ENCODE measurements around the gene AKTIP. TPM values are rescaled to one million over a fixed set of nuclear protein-coding genes. Genes with fewer than 3 reads are reported as not detected.

Gene AKTIP
- polyA plus RNA-seq, 4 donors: 15.8 to 29.5 (median 22.2) TPM

DNA sequence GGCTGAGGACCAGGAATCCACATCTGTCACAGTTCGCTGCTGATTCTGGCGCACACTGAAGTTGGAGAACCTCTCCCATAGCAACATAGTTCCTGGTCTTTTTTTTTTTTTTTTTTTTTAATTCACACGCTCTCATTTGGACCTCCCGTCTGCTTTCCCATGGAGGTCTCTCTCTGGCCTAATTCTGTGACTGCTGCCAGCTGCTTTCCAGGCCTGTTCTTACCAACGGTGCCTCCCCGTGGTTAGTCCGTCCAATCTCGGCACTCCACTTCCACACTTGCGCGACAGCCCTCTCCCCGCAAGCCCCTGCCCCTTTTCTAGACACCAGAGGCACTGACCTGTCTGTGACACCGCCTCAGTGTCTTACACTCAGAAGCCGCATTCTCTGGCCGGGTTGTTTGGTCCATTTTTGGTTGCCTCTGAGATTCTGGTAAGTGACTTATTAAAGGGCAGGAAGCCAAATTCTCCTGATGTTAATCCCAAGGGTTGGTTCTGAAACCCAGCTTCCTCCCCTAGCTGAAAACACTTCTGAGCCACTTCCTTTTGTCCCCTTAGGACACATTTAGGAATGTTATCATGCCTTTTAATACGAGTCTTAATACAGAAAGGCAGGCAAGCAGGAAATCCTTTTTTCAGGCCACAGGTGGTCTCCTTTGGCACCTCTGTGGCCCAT is 1.1 kb upstream of the AKTIP start:
- Histone ChIP-seq H3K27me3 (ENCODE audit: control insufficient read depth in 3 of 3, insufficient read depth in 3 of 3, low read length in 3 of 3) (no peaks in the 10 kb centered on the region), H3K4me3 (ENCODE audit: low read depth in 1 of 3, low read length in 3 of 3) (peak overlapping the region; percentile 47 to 62 (median 49)), H3K4me1 (ENCODE audit: control insufficient read depth in 3 of 3, insufficient read depth in 2 of 3, low read depth in 1 of 3, low read length in 2 of 3) (peaks cover 4 to 20% (median 6%) of the 10 kb centered on the region in 3 donors), H3K36me3 (ENCODE audit: control insufficient read depth in 3 of 3, insufficient read depth in 2 of 3, low read depth in 1 of 3, low read length in 3 of 3) (no peaks in the 10 kb centered on the region), H3K9me3 (ENCODE audit: control insufficient read depth in 2 of 2, insufficient read depth in 1 of 2, low read depth in 1 of 2, low read length in 1 of 2) (no peaks in the 10 kb centered on the region), H3K27ac (ENCODE audit: low read depth in 1 of 3, low read length in 2 of 3) (peak overlapping the region; percentile 79 to 98 (median 92))
- peak; percentile 37 to 53 for DNase-seq
- no peak for FAIRE-seq
- 3 to 5% (median 4%) methylated on average over 15 of the region's 15 CpGs for WGBS, 3 donors

DNA sequence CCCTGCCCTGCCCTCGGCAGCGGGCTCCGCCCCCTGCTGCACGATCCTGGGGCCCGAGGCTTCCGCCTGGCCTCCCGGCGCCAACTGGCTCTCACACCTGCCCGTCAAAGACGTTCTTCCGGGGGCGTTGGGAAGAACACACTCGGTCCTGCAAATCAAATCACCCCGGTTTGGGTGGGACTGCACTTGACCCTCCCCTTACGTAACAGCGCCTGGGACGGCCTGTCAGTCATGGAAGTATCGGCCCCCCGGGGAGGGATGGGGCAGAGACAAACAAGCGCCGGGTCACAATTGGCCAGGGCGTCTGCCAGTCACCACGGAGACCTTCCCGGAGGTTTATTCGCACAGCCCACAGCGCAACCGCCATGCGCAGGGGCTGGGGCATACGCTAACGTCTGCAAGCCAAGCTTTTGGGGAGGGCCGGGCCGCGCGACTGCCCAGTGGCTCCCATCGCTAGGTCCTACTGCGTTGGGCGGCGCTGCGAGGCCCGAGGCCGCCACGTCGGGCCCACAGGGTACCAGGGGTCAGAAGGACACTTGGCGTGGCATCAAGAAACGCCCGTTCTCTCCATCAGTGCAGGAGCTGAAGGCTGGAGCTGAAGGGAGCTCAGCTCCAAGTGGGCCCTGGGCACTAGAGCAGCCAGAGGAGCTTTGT is 388 bp upstream of the AKTIP start:
- Histone ChIP-seq H3K4me3 (ENCODE audit: low read depth in 1 of 3, low read length in 3 of 3) (peak overlapping the region; percentile 78 to 87 (median 79)), H3K4me1 (ENCODE audit: control insufficient read depth in 3 of 3, insufficient read depth in 2 of 3, low read depth in 1 of 3, low read length in 2 of 3) (peaks cover 4 to 20% (median 6%) of the 10 kb centered on the region in 3 donors), H3K9me3 (ENCODE audit: control insufficient read depth in 2 of 2, insufficient read depth in 1 of 2, low read depth in 1 of 2, low read length in 1 of 2) (no peaks in the 10 kb centered on the region), H3K27me3 (ENCODE audit: control insufficient read depth in 3 of 3, insufficient read depth in 3 of 3, low read length in 3 of 3) (no peaks in the 10 kb centered on the region), H3K36me3 (ENCODE audit: control insufficient read depth in 3 of 3, insufficient read depth in 2 of 3, low read depth in 1 of 3, low read length in 3 of 3) (no peaks in the 10 kb centered on the region), H3K27ac (ENCODE audit: low read depth in 1 of 3, low read length in 2 of 3) (peak overlapping the region; percentile 88 to 98 (median 92))
- DNase-seq (peak; percentile 100), FAIRE-seq (no peak)
- 0% methylated on average over 39 to 46 of the region's 46 CpGs for WGBS, 3 donors

DNA sequence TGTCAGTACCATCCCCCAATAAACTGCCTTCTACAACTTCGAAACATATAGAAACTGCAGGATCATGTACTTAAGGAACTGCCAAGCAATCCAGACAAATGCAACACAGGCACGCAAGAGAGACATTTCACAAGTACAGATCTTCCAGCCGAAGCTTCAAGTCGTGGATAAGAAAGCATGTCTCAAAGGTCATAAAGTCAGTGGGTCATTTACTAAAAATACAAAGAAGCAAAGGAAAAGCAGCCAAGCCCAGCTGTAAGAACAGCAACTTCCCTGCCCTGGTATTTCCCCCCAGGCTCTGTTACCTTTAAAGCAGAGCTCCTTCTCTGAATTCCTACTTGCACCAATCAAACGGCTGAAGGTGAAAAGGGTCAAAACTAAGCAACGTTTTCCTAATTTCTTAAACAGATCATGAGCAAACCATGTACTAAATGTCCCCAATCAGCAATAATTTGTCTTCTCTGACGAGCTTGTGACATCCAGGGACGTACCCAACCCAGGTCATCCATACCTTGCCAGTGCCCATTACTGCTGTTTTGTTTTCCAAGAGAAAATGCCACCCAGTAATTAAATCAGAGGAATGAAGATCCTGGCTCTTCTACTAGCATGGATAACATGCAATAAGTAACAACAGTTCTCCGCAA is 1.7 kb downstream of the AKTIP start:
- H3K27me3 ChIP-seq (ENCODE audit: control insufficient read depth in 3 of 3, insufficient read depth in 3 of 3, low read length in 3 of 3): no peaks in the 10 kb centered on the region
- peaks cover 4 to 14% (median 6%) of the 10 kb centered on the region in 3 donors for H3K36me3 ChIP-seq (ENCODE audit: control insufficient read depth in 3 of 3, insufficient read depth in 2 of 3, low read depth in 1 of 3, low read length in 3 of 3)
- peak overlapping the region in 2 of 3 donors; percentile 24 to 31 for H3K27ac ChIP-seq (ENCODE audit: low read depth in 1 of 3, low read length in 2 of 3)
- DNase-seq: peak; percentile 55 to 56
- H3K4me1 ChIP-seq (ENCODE audit: control insufficient read depth in 3 of 3, insufficient read depth in 2 of 3, low read depth in 1 of 3, low read length in 2 of 3): peaks cover 4 to 20% (median 6%) of the 10 kb centered on the region in 3 donors
- WGBS, 3 donors: 23 to 46% (median 31%) methylated on average over 9 of the region's 9 CpGs
- no peak for FAIRE-seq
- peak overlapping the region in 1 of 3 donors; percentile 87 for H3K4me3 ChIP-seq (ENCODE audit: low read depth in 1 of 3, low read length in 3 of 3)
- H3K9me3 ChIP-seq (ENCODE audit: control insufficient read depth in 2 of 2, insufficient read depth in 1 of 2, low read depth in 1 of 2, low read length in 1 of 2): no peaks in the 10 kb centered on the region

DNA sequence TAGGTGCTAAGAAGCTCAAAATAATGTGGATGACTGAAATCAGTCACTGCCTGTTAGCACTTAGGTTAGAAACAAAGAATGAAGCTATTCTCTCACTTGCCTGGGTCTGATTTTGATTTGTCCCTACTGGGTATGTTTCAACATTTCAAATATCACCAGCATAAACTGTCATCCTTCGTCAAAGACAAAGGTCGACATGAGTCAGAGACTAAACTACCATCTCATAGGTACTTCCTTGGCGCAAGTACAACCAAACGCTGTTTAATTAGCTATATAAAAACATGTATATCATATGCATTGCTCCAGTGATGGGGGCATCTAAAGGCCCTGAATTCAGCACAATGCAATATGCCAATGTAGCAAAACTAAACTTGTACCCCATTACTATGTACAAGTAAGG is 4.0 kb downstream of the AKTIP start:
- peaks cover 12 to 26% (median 20%) of the 10 kb centered on the region in 3 donors for H3K36me3 ChIP-seq (ENCODE audit: control insufficient read depth in 3 of 3, insufficient read depth in 2 of 3, low read depth in 1 of 3, low read length in 3 of 3)
- peak overlapping the region in 2 of 3 donors; percentile 8 to 71 for H3K27ac ChIP-seq (ENCODE audit: low read depth in 1 of 3, low read length in 2 of 3)

DNA sequence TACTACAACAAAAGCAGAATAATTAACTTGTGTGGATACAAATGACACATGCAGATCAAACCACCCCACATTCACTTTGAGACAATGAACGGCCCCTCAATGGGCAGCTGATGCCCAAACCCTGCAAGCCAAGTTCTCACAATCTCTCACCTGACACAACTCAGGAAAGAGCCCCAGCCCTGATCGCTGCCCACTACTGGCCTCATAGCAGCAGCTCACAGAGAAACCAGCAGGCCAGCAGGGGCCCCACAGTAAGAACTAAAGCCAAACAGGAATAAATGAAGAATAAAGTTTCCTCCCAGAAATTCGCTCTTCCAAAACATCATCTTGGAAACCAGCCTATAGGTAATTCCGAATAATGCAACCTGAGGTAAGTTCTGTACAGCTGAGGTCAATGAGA is 7.7 kb downstream of the AKTIP start:
- FAIRE-seq (no peak), DNase-seq (no peak)
- WGBS, 3 donors: 91 to 93% (median 93%) methylated on average over 4 of the region's 4 CpGs
- peaks cover 12 to 33% (median 31%) of the 10 kb centered on the region in 3 donors for H3K36me3 ChIP-seq (ENCODE audit: control insufficient read depth in 3 of 3, insufficient read depth in 2 of 3, low read depth in 1 of 3, low read length in 3 of 3)
- H3K4me3 ChIP-seq (ENCODE audit: low read depth in 1 of 3, low read length in 3 of 3): no peak overlapping the region
- H3K27me3 ChIP-seq (ENCODE audit: control insufficient read depth in 3 of 3, insufficient read depth in 3 of 3, low read length in 3 of 3): no peaks in the 10 kb centered on the region
- no peak overlapping the region for H3K27ac ChIP-seq (ENCODE audit: low read depth in 1 of 3, low read length in 2 of 3)
- H3K9me3 ChIP-seq (ENCODE audit: control insufficient read depth in 2 of 2, insufficient read depth in 1 of 2, low read depth in 1 of 2, low read length in 1 of 2): no peaks in the 10 kb centered on the region
- no peaks in the 10 kb centered on the region for H3K4me1 ChIP-seq (ENCODE audit: control insufficient read depth in 3 of 3, insufficient read depth in 2 of 3, low read depth in 1 of 3, low read length in 2 of 3)

More for the DNA sequence above, 4.0 kb downstream of the AKTIP start:
- Histone ChIP-seq H3K27me3 (ENCODE audit: control insufficient read depth in 3 of 3, insufficient read depth in 3 of 3, low read length in 3 of 3) (no peaks in the 10 kb centered on the region), H3K4me3 (ENCODE audit: low read depth in 1 of 3, low read length in 3 of 3) (no peak overlapping the region), H3K4me1 (ENCODE audit: control insufficient read depth in 3 of 3, insufficient read depth in 2 of 3, low read depth in 1 of 3, low read length in 2 of 3) (peaks cover 0 to 15% (median 0%) of the 10 kb centered on the region in 3 donors), H3K9me3 (ENCODE audit: control insufficient read depth in 2 of 2, insufficient read depth in 1 of 2, low read depth in 1 of 2, low read length in 1 of 2) (no peaks in the 10 kb centered on the region)
- peak; percentile 12 to 90 for DNase-seq
- FAIRE-seq: no peak
- WGBS, 3 donors: 28 to 55% (median 34%) methylated on average over 4 of the region's 4 CpGs

DNA sequence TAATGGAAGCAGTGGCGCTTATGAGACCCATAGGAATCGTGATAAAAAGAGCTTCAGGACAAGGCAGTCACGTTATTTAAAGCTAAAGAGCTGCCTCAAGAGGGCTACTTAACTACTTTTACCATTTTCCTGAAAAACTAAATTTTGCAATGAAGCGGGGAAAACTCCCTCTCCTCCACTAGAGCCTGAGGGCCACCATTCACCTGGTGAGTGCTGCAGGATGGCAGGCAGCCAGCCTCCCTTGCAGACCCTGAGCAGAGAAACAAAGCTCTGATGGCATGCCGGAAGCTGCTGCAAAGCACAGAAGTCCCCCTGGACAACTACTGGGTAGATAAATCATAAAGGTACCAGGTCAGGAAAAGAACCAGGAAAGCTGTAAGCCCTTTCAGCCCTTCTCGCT is 8.4 kb downstream of the AKTIP start:
- no peak for FAIRE-seq

DNA sequence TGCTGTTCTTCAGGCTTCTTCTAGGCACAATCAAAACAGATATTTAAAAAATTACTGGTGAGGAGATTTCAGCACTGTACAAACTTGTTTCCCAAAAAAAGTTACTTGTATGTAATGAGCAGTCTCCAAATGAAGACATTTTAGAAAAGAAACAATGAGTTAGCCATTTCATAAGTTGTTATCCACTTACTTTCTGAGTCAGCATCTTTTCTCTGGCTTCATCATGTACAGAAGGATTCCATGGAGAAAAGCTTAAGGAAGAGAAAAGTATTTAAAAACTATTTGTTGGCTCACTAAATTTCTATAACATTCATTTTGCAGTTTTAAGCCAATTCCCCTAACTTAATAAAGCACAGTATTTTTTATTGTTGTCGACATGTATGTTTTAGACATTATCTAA is 10.5 kb downstream of the AKTIP start:
- no peaks in the 10 kb centered on the region for H3K27me3 ChIP-seq (ENCODE audit: control insufficient read depth in 3 of 3, insufficient read depth in 3 of 3, low read length in 3 of 3)
- H3K27ac ChIP-seq (ENCODE audit: low read depth in 1 of 3, low read length in 2 of 3): no peak overlapping the region
- 91 to 100% (median 92%) methylated on average over 1 of the region's 1 CpG for WGBS, 3 donors
- H3K4me1 ChIP-seq (ENCODE audit: control insufficient read depth in 3 of 3, insufficient read depth in 2 of 3, low read depth in 1 of 3, low read length in 2 of 3): no peaks in the 10 kb centered on the region
- peaks cover 9 to 31% (median 30%) of the 10 kb centered on the region in 3 donors for H3K36me3 ChIP-seq (ENCODE audit: control insufficient read depth in 3 of 3, insufficient read depth in 2 of 3, low read depth in 1 of 3, low read length in 3 of 3)
- FAIRE-seq (no peak), DNase-seq (no peak)
- no peaks in the 10 kb centered on the region for H3K9me3 ChIP-seq (ENCODE audit: control insufficient read depth in 2 of 2, insufficient read depth in 1 of 2, low read depth in 1 of 2, low read length in 1 of 2)
- no peak overlapping the region for H3K4me3 ChIP-seq (ENCODE audit: low read depth in 1 of 3, low read length in 3 of 3)

More for the DNA sequence above, 8.4 kb downstream of the AKTIP start:
- H3K9me3 ChIP-seq (ENCODE audit: control insufficient read depth in 2 of 2, insufficient read depth in 1 of 2, low read depth in 1 of 2, low read length in 1 of 2): no peaks in the 10 kb centered on the region
- no peaks in the 10 kb centered on the region for H3K27me3 ChIP-seq (ENCODE audit: control insufficient read depth in 3 of 3, insufficient read depth in 3 of 3, low read length in 3 of 3)
- H3K27ac ChIP-seq (ENCODE audit: low read depth in 1 of 3, low read length in 2 of 3): no peak overlapping the region
- DNase-seq: no peak
- H3K4me3 ChIP-seq (ENCODE audit: low read depth in 1 of 3, low read length in 3 of 3): no peak overlapping the region
- peaks cover 12 to 33% (median 31%) of the 10 kb centered on the region in 3 donors for H3K36me3 ChIP-seq (ENCODE audit: control insufficient read depth in 3 of 3, insufficient read depth in 2 of 3, low read depth in 1 of 3, low read length in 3 of 3)
- 95 to 97% (median 97%) methylated on average over 6 of the region's 6 CpGs for WGBS, 3 donors
- no peaks in the 10 kb centered on the region for H3K4me1 ChIP-seq (ENCODE audit: control insufficient read depth in 3 of 3, insufficient read depth in 2 of 3, low read depth in 1 of 3, low read length in 2 of 3)

DNA sequence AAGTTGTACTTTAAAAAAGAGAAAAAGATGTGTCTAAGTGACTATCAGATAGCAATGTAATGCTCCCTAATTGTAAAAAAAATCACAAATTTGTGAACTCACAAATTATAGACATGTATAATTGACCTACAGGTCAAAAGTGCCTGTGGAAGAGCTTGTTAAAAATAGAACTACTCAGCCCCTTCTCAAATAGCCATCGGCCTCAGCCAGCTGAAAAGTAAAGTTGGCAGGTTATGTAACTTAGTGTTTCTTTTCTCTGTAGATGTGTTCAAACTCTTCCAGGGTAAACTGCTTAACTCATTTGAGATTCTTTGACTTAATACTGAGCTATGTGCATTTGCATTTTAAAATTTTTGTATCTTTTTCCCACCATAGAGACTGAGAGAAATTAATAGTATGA is 13.3 kb downstream of the AKTIP start:
- FAIRE-seq (no peak), DNase-seq (no peak)
- Histone ChIP-seq H3K4me1 (ENCODE audit: control insufficient read depth in 3 of 3, insufficient read depth in 2 of 3, low read depth in 1 of 3, low read length in 2 of 3) (no peaks in the 10 kb centered on the region), H3K4me3 (ENCODE audit: low read depth in 1 of 3, low read length in 3 of 3) (no peak overlapping the region), H3K9me3 (ENCODE audit: control insufficient read depth in 2 of 2, insufficient read depth in 1 of 2, low read depth in 1 of 2, low read length in 1 of 2) (no peaks in the 10 kb centered on the region), H3K36me3 (ENCODE audit: control insufficient read depth in 3 of 3, insufficient read depth in 2 of 3, low read depth in 1 of 3, low read length in 3 of 3) (peaks cover 2 to 18% (median 15%) of the 10 kb centered on the region in 3 donors), H3K27me3 (ENCODE audit: control insufficient read depth in 3 of 3, insufficient read depth in 3 of 3, low read length in 3 of 3) (no peaks in the 10 kb centered on the region), H3K27ac (ENCODE audit: low read depth in 1 of 3, low read length in 2 of 3) (no peak overlapping the region)
- WGBS, 3 donors: 78 to 100% (median 83%) methylated on average over 1 of the region's 1 CpG

All from small intestine (tissue), 7 donors.